ENCODE data around the gene NAXD.
"Not testable (repeated sequence)": the region's sequence is repeated elsewhere in the genome, so short reads cannot be mapped to it uniquely, and the experiment has no call there.

Gene NAXD

GRCh38 chr13:110597041-110597689 lies 18.2 kb upstream of the NAXD start:
- no peak for DNase-seq

- DNase-seq, result no peak
Observed at GRCh38 chr13:110600261-110600819, 15.0 kb upstream of the NAXD start.

GRCh38 chr13:110600980-110601379 lies 14.4 kb upstream of the NAXD start:
- no peak for DNase-seq

- no peak for DNase-seq
Observed at GRCh38 chr13:110605132-110605531, 10.2 kb upstream of the NAXD start.

GRCh38 chr13:110606281-110606680 lies 9.1 kb upstream of the NAXD start:
- DNase-seq, result not testable (repeated sequence)

- DNase-seq, result no peak
Observed at GRCh38 chr13:110607675-110608224, 7.6 kb upstream of the NAXD start.

- DNase-seq, result no peak
Observed at GRCh38 chr13:110610955-110611595, 4.3 kb upstream of the NAXD start.

- no peak for DNase-seq
Observed at GRCh38 chr13:110615005-110615321, 382 bp upstream of the NAXD start.

- DNase-seq, result no peak
Observed at GRCh38 chr13:110616103-110617101, 1.1 kb downstream of the NAXD start.

- peak; percentile 82 for DNase-seq
Observed at GRCh38 chr13:110617321-110618072, 2.2 kb downstream of the NAXD start.

- DNase-seq, result peak; percentile 11
Observed at GRCh38 chr13:110618167-110618566, 2.8 kb downstream of the NAXD start.

GRCh38 chr13:110618780-110619179 lies 3.4 kb downstream of the NAXD start:
- DNase-seq, result no peak

GRCh38 chr13:110620596-110620995 lies 5.3 kb downstream of the NAXD start:
- DNase-seq, result no peak

- no peak for DNase-seq
Observed at GRCh38 chr13:110624766-110625756, 9.7 kb downstream of the NAXD start.

- no peak for DNase-seq
Observed at GRCh38 chr13:110625771-110626321, 10.5 kb downstream of the NAXD start.

- DNase-seq, result no peak
Observed at GRCh38 chr13:110626521-110626920, 11.2 kb downstream of the NAXD start.

- no peak for DNase-seq
Observed at GRCh38 chr13:110627351-110627750, 12.0 kb downstream of the NAXD start.

- DNase-seq, result no peak
Observed at GRCh38 chr13:110627761-110628476, 12.6 kb downstream of the NAXD start.

- no peak for DNase-seq
Observed at GRCh38 chr13:110628477-110628793, 13.1 kb downstream of the NAXD start.

Data from NCI-H226 (cell line).